ENCODE measurements around the gene BMI1. TPM values are rescaled to one million over a fixed set of nuclear protein-coding genes. Genes with fewer than 3 reads are reported as not detected.

The BMI1 gene
- total and polyA plus RNA-seq, 2 experiments from 2014 or later = 25.5 to 59.8 TPM

DNA sequence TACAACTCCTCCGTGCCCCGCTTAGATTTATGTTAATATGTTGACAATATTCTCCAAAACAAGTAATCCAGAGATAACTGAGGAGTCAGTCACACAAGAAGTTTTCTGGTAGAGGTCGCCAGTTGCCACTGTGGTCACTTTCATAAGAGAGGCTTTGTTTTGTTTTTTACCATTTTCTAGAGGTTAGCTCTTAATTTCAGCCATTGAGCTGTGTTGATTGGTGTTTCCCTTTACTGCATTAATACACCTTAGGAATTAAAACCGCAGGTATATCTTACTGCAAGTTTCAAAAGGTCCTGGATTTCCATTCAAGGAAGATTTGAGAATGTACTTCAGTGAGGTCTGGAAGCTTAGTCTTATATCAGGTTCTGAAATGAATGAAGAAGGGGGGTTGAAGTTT, 3.5 kb downstream of the BMI1 start:
- Histone ChIP-seq H3K4me1 (ENCODE audit: insufficient read depth) (peaks cover 26% of the 10 kb centered on the region), H3K79me2 (peaks cover 33% of the 10 kb centered on the region), H3K4me2 (peak overlapping the region; percentile 95), H3K36me3 (replicated peaks; ENCODE audit: insufficient read depth, low read depth) (no peaks in the 10 kb centered on the region), H3K27me3 (peaks cover 27% of the 10 kb centered on the region), H3K4me3 (no peak overlapping the region), H3K27ac (no peak overlapping the region), H2AFZ (no peak overlapping the region), H4K20me1 (ENCODE audit: insufficient read depth, poor library complexity, severe bottlenecking) (peaks cover 40% of the 10 kb centered on the region), H3K9me2 (replicated peaks; ENCODE audit: insufficient read depth) (no peaks in the 10 kb centered on the region), H3K9me3 (ENCODE audit: low read depth) (no peaks in the 10 kb centered on the region)
- TF ChIP-seq, protein P1, sequence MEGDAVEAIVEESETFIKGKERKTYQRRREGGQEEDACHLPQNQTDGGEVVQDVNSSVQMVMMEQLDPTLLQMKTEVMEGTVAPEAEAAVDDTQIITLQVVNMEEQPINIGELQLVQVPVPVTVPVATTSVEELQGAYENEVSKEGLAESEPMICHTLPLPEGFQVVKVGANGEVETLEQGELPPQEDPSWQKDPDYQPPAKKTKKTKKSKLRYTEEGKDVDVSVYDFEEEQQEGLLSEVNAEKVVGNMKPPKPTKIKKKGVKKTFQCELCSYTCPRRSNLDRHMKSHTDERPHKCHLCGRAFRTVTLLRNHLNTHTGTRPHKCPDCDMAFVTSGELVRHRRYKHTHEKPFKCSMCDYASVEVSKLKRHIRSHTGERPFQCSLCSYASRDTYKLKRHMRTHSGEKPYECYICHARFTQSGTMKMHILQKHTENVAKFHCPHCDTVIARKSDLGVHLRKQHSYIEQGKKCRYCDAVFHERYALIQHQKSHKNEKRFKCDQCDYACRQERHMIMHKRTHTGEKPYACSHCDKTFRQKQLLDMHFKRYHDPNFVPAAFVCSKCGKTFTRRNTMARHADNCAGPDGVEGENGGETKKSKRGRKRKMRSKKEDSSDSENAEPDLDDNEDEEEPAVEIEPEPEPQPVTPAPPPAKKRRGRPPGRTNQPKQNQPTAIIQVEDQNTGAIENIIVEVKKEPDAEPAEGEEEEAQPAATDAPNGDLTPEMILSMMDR (IDR thresholded peaks at IDR 0.05; ENCODE audit: poor library complexity) = no peak
- TF ChIP-seq EZH2phosphoT487 (IDR thresholded peaks at IDR 0.05; ENCODE audit: low read depth, severe bottlenecking, unreplicated experiment) (no peak), EZH2 (IDR thresholded peaks at IDR 0.05; ENCODE audit: borderline replicate concordance) (no peak)
- WGBS (ENCODE audit: low lambda C conversion rate, missing lambda C conversion rate) = 40% methylated on average over 4 of the region's 4 CpGs
- no peak for DNase-seq (ENCODE audit: low spot score)

DNA sequence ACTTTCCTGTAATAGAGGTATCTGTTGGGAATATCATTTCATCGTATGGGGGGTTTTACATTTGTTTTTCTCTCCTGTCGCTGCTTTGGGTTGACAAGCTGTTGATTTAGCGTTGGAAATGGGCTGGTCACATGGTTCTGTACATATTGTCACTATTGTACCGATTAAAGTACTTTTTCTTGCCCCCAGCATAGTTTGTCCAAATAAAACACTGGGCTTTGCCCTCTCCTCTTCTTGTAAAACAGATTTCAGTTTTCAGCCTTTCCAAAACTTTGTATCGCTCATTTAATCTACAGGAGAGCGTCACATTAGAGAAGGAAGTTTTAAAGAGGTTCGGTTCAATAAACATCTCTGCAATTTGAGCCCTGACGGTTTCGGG, 4.0 kb downstream of the BMI1 start:
- no peaks in the 10 kb centered on the region for H3K9me2 ChIP-seq (replicated peaks; ENCODE audit: insufficient read depth)
- H2AFZ ChIP-seq = no peak overlapping the region
- H3K79me2 ChIP-seq = peaks cover 33% of the 10 kb centered on the region
- 4% methylated on average over 9 of the region's 9 CpGs for WGBS (ENCODE audit: low lambda C conversion rate, missing lambda C conversion rate)
- peaks cover 26% of the 10 kb centered on the region for H3K4me1 ChIP-seq (ENCODE audit: insufficient read depth)
- H3K36me3 ChIP-seq (replicated peaks; ENCODE audit: insufficient read depth, low read depth) = no peaks in the 10 kb centered on the region
- DNase-seq (ENCODE audit: low spot score) = no peak
- TF ChIP-seq EZH2phosphoT487 (IDR thresholded peaks at IDR 0.05; ENCODE audit: low read depth, severe bottlenecking, unreplicated experiment) (no peak), EZH2 (IDR thresholded peaks at IDR 0.05; ENCODE audit: borderline replicate concordance) (no peak)
- TF ChIP-seq, protein P1 (IDR thresholded peaks at IDR 0.05; ENCODE audit: poor library complexity) = no peak
- peak overlapping the region; percentile 95 for H3K4me2 ChIP-seq
- no peaks in the 10 kb centered on the region for H3K9me3 ChIP-seq (ENCODE audit: low read depth)
- peaks cover 36% of the 10 kb centered on the region for H4K20me1 ChIP-seq (ENCODE audit: insufficient read depth, poor library complexity, severe bottlenecking)
- peak overlapping the region; percentile 83 for H3K4me3 ChIP-seq
- H3K27me3 ChIP-seq = peaks cover 27% of the 10 kb centered on the region
- H3K27ac ChIP-seq = no peak overlapping the region

DNA sequence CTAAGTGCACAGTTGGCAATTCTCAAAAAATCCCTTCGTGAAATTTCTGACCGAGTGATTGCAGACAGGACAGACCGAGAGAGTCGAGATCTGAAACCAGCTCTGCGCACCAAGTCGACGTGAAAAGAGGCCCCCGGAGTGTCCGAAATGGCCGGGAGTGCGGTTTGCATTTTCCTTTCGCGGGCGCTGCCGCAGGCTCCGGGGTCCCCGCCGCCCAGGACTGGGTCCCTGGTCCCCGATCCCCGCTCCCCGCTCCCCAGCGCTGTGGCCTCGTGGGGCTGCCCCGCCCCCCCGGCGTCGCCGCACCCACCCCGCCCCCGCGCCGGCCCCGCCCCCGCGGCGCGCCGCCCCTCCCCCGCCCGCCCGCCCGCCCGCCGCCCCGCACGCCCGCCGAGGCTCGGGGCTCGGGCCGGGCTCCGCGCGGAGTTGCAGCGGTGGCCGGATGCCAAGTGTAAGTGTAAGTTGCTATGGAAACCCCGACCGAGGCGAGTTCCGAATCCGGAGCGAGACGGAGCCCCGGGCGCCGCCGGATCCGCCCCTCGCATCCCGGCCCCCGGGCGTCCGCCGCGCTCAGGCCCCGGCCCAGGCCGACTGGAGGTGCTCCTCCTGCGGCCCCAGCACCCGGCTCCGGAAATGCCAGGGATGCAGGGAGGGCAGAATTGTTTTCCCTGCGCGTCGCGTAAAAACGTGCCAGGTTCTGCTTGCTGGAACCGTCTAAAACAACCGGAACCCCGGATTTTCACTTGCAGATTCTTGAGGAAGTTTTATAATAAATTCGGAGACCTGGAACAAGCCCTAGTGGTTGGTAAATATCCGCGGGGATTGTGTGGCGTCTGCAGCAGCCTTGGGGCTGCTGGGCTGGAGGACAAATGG, 4.6 kb downstream of the BMI1 start:
- peaks cover 27% of the 10 kb centered on the region for H3K27me3 ChIP-seq
- H3K79me2 ChIP-seq = peaks cover 33% of the 10 kb centered on the region
- TF ChIP-seq EZH2 (IDR thresholded peaks at IDR 0.05; ENCODE audit: borderline replicate concordance) (no peak), EZH2phosphoT487 (IDR thresholded peaks at IDR 0.05; ENCODE audit: low read depth, severe bottlenecking, unreplicated experiment) (no peak)
- TF ChIP-seq, protein P1 (IDR thresholded peaks at IDR 0.05; ENCODE audit: poor library complexity) = no peak
- no peaks in the 10 kb centered on the region for H3K9me3 ChIP-seq (ENCODE audit: low read depth)
- H3K9me2 ChIP-seq (replicated peaks; ENCODE audit: insufficient read depth) = no peaks in the 10 kb centered on the region
- H3K27ac ChIP-seq = peak overlapping the region; percentile 63
- DNase-seq (ENCODE audit: low spot score) = peak; percentile 85
- H3K4me2 ChIP-seq = peak overlapping the region; percentile 95
- peaks cover 26% of the 10 kb centered on the region for H3K4me1 ChIP-seq (ENCODE audit: insufficient read depth)
- peak overlapping the region; percentile 83 for H3K4me3 ChIP-seq
- 1% methylated on average over 31 of the region's 92 CpGs for WGBS (ENCODE audit: low lambda C conversion rate, missing lambda C conversion rate)
- H2AFZ ChIP-seq = peak overlapping the region; percentile 81
- peaks cover 36% of the 10 kb centered on the region for H4K20me1 ChIP-seq (ENCODE audit: insufficient read depth, poor library complexity, severe bottlenecking)
- no peaks in the 10 kb centered on the region for H3K36me3 ChIP-seq (replicated peaks; ENCODE audit: insufficient read depth, low read depth)
